DMS114 treated with DMSO at 0.1 percent for 48 hours (cell line): Measurements from ENCODE around the gene CUX1.
A peak's percentile ranks its signal among the peaks of the same experiment; 100 is the strongest.
"Not testable (repeated sequence)": the region's sequence is repeated elsewhere in the genome, so short reads cannot be mapped to it uniquely, and the experiment has no call there.

Source experiments
- DNase-seq: peaks from one replicate; lab custom pipeline; 2025; ENCODE audit not compliant: unreplicated experiment; lab: John Stamatoyannopoulos, UW

The CUX1 gene

GRCh38 chr7:102227371-102227770 lies 409.9 kb downstream of the CUX1 start:
- no peak for DNase-seq

- DNase-seq: no peak
These were observed 411.5 kb downstream of the CUX1 start for GRCh38 chr7:102228935-102229334.

- not testable (repeated sequence) for DNase-seq
These were observed 412.7 kb downstream of the CUX1 start for GRCh38 chr7:102230162-102230561.

GRCh38 chr7:102230593-102230992 lies 413.2 kb downstream of the CUX1 start:
- DNase-seq: no peak

GRCh38 chr7:102232611-102233286 lies 415.3 kb downstream of the CUX1 start:
- no peak for DNase-seq

DNA sequence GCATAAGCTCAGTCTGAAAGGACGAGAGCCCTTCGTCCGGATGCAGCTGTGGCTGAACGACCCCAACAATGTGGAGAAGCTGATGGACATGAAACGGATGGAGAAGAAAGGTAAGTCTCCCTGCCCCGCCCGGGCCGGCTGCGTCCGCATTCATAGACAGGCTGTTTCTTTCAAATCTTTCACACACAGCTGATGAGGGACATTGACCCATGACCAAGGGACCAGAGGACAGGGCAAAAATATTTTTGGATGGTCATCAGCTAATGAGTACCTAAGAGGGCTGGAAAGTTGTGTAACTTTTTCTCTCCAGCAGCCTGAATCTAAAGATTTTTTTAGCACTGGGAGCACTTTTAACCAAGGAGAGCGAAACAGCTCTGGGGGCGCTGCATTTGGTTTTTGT lies 416.7 kb downstream of the CUX1 start:
- DNase-seq: no peak

- DNase-seq: no peak
These were observed 417.6 kb downstream of the CUX1 start for GRCh38 chr7:102234801-102235550.

DNA sequence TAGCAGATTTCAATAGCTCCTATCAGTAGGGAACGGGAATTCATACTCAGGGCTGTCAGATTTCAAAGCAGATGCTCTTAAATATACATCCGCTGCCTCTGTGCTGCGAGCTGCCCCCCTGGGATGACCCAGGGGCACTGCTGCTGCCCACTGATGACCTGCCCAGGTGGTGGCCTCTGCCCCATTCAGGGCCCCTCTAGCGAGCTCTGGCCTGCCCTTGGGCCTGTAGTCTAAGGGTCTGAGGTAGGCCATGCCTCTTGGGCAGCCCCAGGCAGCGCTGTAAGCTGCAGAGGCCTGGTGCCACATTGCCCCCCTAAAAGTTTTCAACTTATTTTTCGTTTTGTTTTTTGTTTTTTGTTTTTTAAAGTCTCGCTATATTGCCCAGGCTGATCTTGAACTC lies 418.7 kb downstream of the CUX1 start:
- no peak for DNase-seq

DNA sequence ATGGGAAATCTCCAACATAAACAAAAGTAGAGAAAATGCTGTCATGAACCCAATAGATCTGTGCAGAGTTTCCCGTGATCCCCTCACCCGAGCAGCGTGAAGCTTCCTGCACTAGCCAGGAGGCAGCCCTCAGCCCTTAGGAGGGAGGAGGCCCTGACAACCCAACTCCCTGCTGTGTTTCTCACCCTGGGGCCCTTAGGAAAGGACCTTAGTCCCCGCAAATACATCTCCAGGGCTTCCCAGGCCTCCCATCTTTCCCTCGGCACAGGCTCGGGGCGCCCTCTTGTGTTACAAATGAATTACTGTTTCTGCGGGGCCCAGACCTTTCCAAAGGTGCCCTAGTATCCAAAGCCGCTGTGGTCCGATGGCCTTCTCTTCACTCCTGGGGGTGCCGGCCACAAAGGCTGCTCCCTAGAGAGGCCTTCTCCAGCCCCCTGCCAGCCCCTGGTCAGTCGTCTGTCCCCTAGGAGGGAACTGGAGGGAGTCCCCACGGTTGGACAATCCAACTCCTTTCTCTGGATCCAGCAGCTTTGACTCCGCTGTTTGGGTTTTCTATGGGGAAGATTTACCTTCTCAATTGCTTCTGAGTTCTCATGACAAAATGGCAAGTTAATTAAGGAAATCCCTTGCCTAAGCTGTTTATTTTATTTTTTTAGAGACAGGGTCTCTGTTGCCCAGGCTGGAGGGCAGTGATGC lies 419.3 kb downstream of the CUX1 start:
- DNase-seq: peak; percentile 47

DNA sequence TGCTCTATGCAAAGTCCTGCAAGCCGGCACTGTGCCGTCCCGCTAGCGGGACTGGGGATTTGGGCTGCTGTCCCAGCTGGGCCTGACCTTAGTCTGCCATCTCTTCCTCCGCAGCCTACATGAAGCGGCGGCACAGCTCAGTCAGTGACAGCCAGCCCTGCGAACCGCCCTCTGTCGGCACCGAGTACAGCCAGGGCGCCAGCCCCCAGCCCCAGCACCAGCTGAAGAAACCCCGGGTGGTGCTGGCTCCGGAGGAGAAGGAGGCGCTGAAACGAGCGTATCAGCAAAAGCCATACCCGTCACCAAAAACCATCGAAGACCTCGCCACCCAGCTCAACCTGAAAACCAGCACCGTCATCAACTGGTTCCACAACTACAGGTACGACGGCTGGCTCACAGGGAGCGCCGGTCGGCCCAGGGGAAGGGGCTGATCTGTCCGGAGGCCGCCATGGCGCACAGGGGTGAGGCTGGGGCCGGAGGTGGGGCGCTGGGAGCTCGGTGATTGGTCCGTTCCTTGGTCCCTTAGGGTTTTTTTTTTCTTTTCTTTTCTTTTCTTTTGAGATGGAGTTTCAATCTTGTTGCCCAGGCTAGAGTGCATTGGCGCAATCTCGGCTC lies 421.9 kb downstream of the CUX1 start:
- DNase-seq: no peak

DNA sequence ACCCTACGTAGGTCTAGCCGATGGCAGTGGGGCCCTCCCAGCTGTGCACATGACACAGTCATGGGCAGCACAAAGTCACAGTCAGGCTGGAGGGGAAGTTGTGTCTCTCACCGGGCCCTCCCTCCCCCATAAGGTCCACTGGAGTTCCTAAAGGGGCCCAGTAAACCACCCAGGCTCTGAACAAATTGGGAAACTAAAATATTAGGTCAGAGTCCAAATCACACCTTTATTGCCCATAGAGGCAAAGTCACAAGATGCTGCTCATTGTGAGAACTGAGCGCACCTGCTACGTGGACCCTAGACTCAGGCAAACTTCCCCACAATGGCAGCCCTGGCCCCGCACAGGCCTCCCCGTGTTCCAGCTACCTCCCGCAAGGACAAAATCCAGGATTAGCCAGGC lies 424.0 kb downstream of the CUX1 start:
- no peak for DNase-seq

DNA sequence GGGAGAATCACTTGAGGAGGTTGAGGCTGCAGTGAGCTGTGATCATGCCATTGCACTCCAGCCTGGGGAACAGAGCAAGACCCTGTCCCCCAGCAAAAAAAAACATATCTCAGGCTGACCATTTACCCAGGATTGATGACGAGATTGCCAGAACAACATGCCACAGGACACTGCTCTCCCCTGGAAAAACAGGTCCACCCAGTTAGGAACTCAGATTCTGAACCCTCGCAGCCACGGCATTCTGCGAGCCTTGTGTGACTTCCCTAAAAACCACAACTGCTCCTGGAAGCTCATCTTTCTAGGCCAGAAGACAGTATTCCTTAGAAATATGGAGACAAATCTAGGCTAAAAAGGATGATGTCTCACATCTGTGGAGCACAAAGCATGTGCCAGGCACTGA lies 427.2 kb downstream of the CUX1 start:
- no peak for DNase-seq

DNA sequence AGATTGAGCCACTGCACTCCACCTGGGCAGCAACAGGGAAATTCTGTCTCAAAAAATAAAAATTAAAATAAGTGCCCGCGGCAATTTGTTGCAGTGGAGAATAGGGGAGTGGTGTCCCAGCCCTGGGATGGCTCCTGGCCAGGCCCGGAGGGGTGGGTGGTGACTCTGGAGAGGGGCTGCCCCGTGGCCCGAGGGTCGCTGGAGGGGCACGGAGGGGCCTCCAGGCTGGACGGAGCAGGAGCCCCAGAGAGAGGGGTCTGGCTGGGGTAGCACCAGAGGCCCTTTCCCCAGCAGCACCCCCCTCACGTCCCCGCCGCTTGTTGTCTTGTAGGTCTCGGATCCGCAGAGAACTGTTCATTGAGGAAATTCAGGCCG lies 430.6 kb downstream of the CUX1 start:
- no peak for DNase-seq

- no peak for DNase-seq
These were observed 431.3 kb downstream of the CUX1 start for GRCh38 chr7:102248456-102249395.

GRCh38 chr7:102251531-102252365 lies 434.3 kb downstream of the CUX1 start:
- DNase-seq: no peak

- no peak for DNase-seq
These were observed 435.0 kb downstream of the CUX1 start for GRCh38 chr7:102252366-102252982.

GRCh38 chr7:102253066-102253972 lies 435.9 kb downstream of the CUX1 start:
- DNase-seq: no peak

GRCh38 chr7:102253973-102254370 lies 436.5 kb downstream of the CUX1 start:
- no peak for DNase-seq
